Mesendoderm (in vitro differentiated cells): ENCODE measurements around the gene GCSH. TPM values are rescaled to one million over a fixed set of nuclear protein-coding genes. Genes with fewer than 3 reads are reported as not detected.
A peak's percentile ranks its signal among the peaks of the same experiment; 100 is the strongest.

Source experiments
- DNase-seq: peaks from one replicate; pipeline ENCODE4 v3.0.0; 2013
- H2AK5ac ChIP-seq: 2 replicates; pipeline ENCODE4 v1.6.1; 2013; ENCODE audit warnings: low read length, inconsistent platforms
- H2BK120ac ChIP-seq: 2 replicates; pipeline ENCODE4 v1.6.1; 2013; ENCODE audit warnings: low read depth, mild to moderate bottlenecking, low read length, moderate library complexity, mixed read lengths
- H2BK15ac ChIP-seq: replicated peaks from 2 replicates; pipeline ENCODE4 v1.6.1; 2013; ENCODE audit warnings: low read depth, mild to moderate bottlenecking, moderate library complexity
- H2BK5ac ChIP-seq: 2 replicates; pipeline ENCODE4 v1.6.1; 2013; ENCODE audit warnings: low read length, inconsistent platforms
- H3K18ac ChIP-seq: 2 replicates; pipeline ENCODE4 v1.6.1; 2013; ENCODE audit warnings: mild to moderate bottlenecking, low read length, mixed read lengths
- H3K23ac ChIP-seq: one replicate; pipeline ENCODE4 v1.6.1; 2013; ENCODE audit warnings: low read length
- H3K27ac ChIP-seq: 2 replicates; pipeline ENCODE4 v1.5.1; 2013; ENCODE audit warnings: low read depth, mild to moderate bottlenecking, inconsistent platforms, low read length, moderate library complexity
- H3K27me3 ChIP-seq: 2 replicates; pipeline ENCODE4 v1.6.1; 2013; ENCODE audit warnings: low read length, control low read depth, mild to moderate bottlenecking, inconsistent platforms; ENCODE audit not compliant: insufficient read depth, poor library complexity
- H3K36me3 ChIP-seq: 2 replicates; pipeline ENCODE4 v1.6.1; 2013; ENCODE audit warnings: low read length, inconsistent platforms; ENCODE audit not compliant: control insufficient read depth, insufficient read depth
- H3K4ac ChIP-seq: one replicate; pipeline ENCODE4 v1.6.1; 2013; ENCODE audit warnings: low read depth, mild to moderate bottlenecking, low read length, moderate library complexity
- H3K4me1 ChIP-seq: 2 replicates; pipeline ENCODE4 v1.6.1; 2013; ENCODE audit warnings: low read depth, low read length, inconsistent platforms; ENCODE audit not compliant: control insufficient read depth
- H3K4me2 ChIP-seq: 2 replicates; pipeline ENCODE4 v1.6.1; 2013; ENCODE audit warnings: low read length
- H3K4me3 ChIP-seq: 2 replicates; pipeline ENCODE4 v1.5.1; 2013; ENCODE audit warnings: mild to moderate bottlenecking, low read length
- H3K56ac ChIP-seq: one replicate; pipeline ENCODE4 v1.6.1; 2013; ENCODE audit warnings: low read length
- H3K79me1 ChIP-seq: 2 replicates; pipeline ENCODE4 v1.6.1; 2013; ENCODE audit warnings: low read length, inconsistent platforms
- H3K79me2 ChIP-seq: 2 replicates; pipeline ENCODE4 v1.6.1; 2013; ENCODE audit warnings: mild to moderate bottlenecking, low read length; ENCODE audit not compliant: control insufficient read depth, insufficient read depth
- H3K9ac ChIP-seq: 2 replicates; pipeline ENCODE4 v1.6.1; 2013; ENCODE audit warnings: low read length, inconsistent platforms
- H4K5ac ChIP-seq: one replicate; pipeline ENCODE4 v1.6.1; 2013; ENCODE audit warnings: low read length
- H4K8ac ChIP-seq: one replicate; pipeline ENCODE4 v1.6.1; 2013; ENCODE audit warnings: low read depth, mild to moderate bottlenecking, control low read depth, low read length, moderate library complexity
- WGBS: extraction: QIAGEN DNeasy Blood & Tissue Kit; methylation state at CpG from one replicate; pipeline ENCODE4 v1.1.7; 2013; ENCODE audit warnings: low lambda C conversion rate, missing lambda C conversion rate; ENCODE audit not compliant: insufficient coverage; ENCODE audit errors: extremely low coverage; 5-methylcytosine and 5-hydroxymethylcytosine counted together
- polyA plus RNA-seq, 2 experiments: library from polyadenylated mRNA; stranded (reverse); fragments of 200-250 nt; gene quantifications; one replicate each; pipeline ENCODE4 v1.2.3, GENCODE V29; 2013

Gene GCSH
- 100 TPM for polyA plus RNA-seq (2013, experiment 1 of 2)
- polyA plus RNA-seq (2013, experiment 2 of 2), result 102 TPM

- no peak within 1 kb of the TSS for H2AK5ac ChIP-seq
- H2BK15ac ChIP-seq, result peak within 1 kb of the TSS; percentile 79
- no peaks in the 10 kb centered on the region for H3K36me3 ChIP-seq
- H3K4me3 ChIP-seq, result peak within 1 kb of the TSS; percentile 86
- WGBS, result no CpG with 5 or more reads among the region's 83 CpGs
- H3K27me3 ChIP-seq, result no peaks in the 10 kb centered on the region
- DNase-seq, result peak; percentile 99
- peaks cover 15% of the 10 kb centered on the region for H3K79me2 ChIP-seq
- H3K4me1 ChIP-seq, result no peaks in the 10 kb centered on the region
- peaks cover 3% of the 10 kb centered on the region for H3K79me1 ChIP-seq
- no peak within 1 kb of the TSS for H2BK5ac ChIP-seq
- H3K9ac ChIP-seq, result peak within 1 kb of the TSS; percentile 93
- no peak within 1 kb of the TSS for H3K23ac ChIP-seq
- H4K5ac ChIP-seq, result peak within 1 kb of the TSS; percentile 30
- peak within 1 kb of the TSS; percentile 75 for H3K18ac ChIP-seq
- H3K4ac ChIP-seq, result no peak within 1 kb of the TSS
- H4K8ac ChIP-seq, result no peak within 1 kb of the TSS
- no peak within 1 kb of the TSS for H3K27ac ChIP-seq
- H3K56ac ChIP-seq, result peak within 1 kb of the TSS; percentile 92
- H3K4me2 ChIP-seq, result peak within 1 kb of the TSS; percentile 41
- no peak within 1 kb of the TSS for H2BK120ac ChIP-seq
Observed at GRCh38 chr16:81095953-81096714, at the start of gene GCSH. Gene GCSH (minus strand): TSS chr16:81096395. CDS start chr16:81096278, 117 bp downstream.

GRCh38 chr16:81143921-81144471 lies 47.8 kb upstream of the GCSH start:
- no peak overlapping the region for H4K5ac ChIP-seq
- no CpG with 5 or more reads among the region's 4 CpGs for WGBS
- no peak overlapping the region for H3K18ac ChIP-seq
- H3K79me2 ChIP-seq, result no peaks in the 10 kb centered on the region
- H3K4me3 ChIP-seq, result no peak overlapping the region
- H3K36me3 ChIP-seq, result no peaks in the 10 kb centered on the region
- H3K79me1 ChIP-seq, result no peaks in the 10 kb centered on the region
- H3K4ac ChIP-seq, result no peak overlapping the region
- H3K27me3 ChIP-seq, result no peaks in the 10 kb centered on the region
- H2BK15ac ChIP-seq, result no peak overlapping the region
- no peak overlapping the region for H3K27ac ChIP-seq
- H3K4me2 ChIP-seq, result no peak overlapping the region
- H3K9ac ChIP-seq, result no peak overlapping the region
- H3K56ac ChIP-seq, result no peak overlapping the region
- no peak overlapping the region for H2BK120ac ChIP-seq
- H4K8ac ChIP-seq, result no peak overlapping the region
- H3K23ac ChIP-seq, result no peak overlapping the region
- H2AK5ac ChIP-seq, result no peak overlapping the region
- peak; percentile 44 for DNase-seq
- H3K4me1 ChIP-seq, result no peaks in the 10 kb centered on the region
- H2BK5ac ChIP-seq, result no peak overlapping the region

GRCh38 chr16:81142864-81143263 lies 46.7 kb upstream of the GCSH start:
- Histone ChIP-seq H3K4me1 (no peaks in the 10 kb centered on the region), H3K9ac (no peak overlapping the region), H3K36me3 (no peaks in the 10 kb centered on the region), H3K56ac (no peak overlapping the region), H4K8ac (no peak overlapping the region), H3K4me3 (no peak overlapping the region), H4K5ac (no peak overlapping the region), H3K4me2 (no peak overlapping the region), H3K79me1 (no peaks in the 10 kb centered on the region), H3K18ac (no peak overlapping the region), H3K23ac (no peak overlapping the region), H3K27me3 (no peaks in the 10 kb centered on the region), H3K79me2 (no peaks in the 10 kb centered on the region), H3K4ac (no peak overlapping the region), H2BK120ac (no peak overlapping the region), H2BK5ac (no peak overlapping the region), H2AK5ac (no peak overlapping the region), H3K27ac (no peak overlapping the region), H2BK15ac (no peak overlapping the region)
- DNase-seq, result peak; percentile 40
- no CpG with 5 or more reads among the region's 12 CpGs for WGBS

GRCh38 chr16:81140930-81141780 lies 45.0 kb upstream of the GCSH start:
- H2AK5ac ChIP-seq, result no peak overlapping the region
- no peaks in the 10 kb centered on the region for H3K27me3 ChIP-seq
- peak overlapping the region; percentile 79 for H3K56ac ChIP-seq
- no peak overlapping the region for H2BK120ac ChIP-seq
- no peaks in the 10 kb centered on the region for H3K79me1 ChIP-seq
- no peak overlapping the region for H4K8ac ChIP-seq
- H2BK5ac ChIP-seq, result no peak overlapping the region
- H3K23ac ChIP-seq, result no peak overlapping the region
- no peak overlapping the region for H3K4me2 ChIP-seq
- no peaks in the 10 kb centered on the region for H3K36me3 ChIP-seq
- no CpG with 5 or more reads among the region's 21 CpGs for WGBS
- no peak overlapping the region for H3K4ac ChIP-seq
- peaks cover 2% of the 10 kb centered on the region for H3K4me1 ChIP-seq
- H3K27ac ChIP-seq, result no peak overlapping the region
- H3K79me2 ChIP-seq, result no peaks in the 10 kb centered on the region
- peak; percentile 78 for DNase-seq
- peak overlapping the region; percentile 12 for H3K18ac ChIP-seq
- peak overlapping the region; percentile 51 for H3K9ac ChIP-seq
- no peak overlapping the region for H4K5ac ChIP-seq
- H2BK15ac ChIP-seq, result no peak overlapping the region
- no peak overlapping the region for H3K4me3 ChIP-seq

- Histone ChIP-seq H2BK15ac (no peak overlapping the region), H3K36me3 (no peaks in the 10 kb centered on the region), H3K27ac (no peak overlapping the region), H3K56ac (no peak overlapping the region), H2BK5ac (no peak overlapping the region), H3K4ac (no peak overlapping the region), H3K23ac (no peak overlapping the region), H3K79me1 (no peaks in the 10 kb centered on the region), H3K18ac (no peak overlapping the region), H3K9ac (no peak overlapping the region), H3K79me2 (no peaks in the 10 kb centered on the region), H2BK120ac (no peak overlapping the region), H3K4me2 (no peak overlapping the region), H3K27me3 (no peaks in the 10 kb centered on the region), H4K5ac (no peak overlapping the region), H3K4me3 (no peak overlapping the region), H2AK5ac (no peak overlapping the region), H4K8ac (no peak overlapping the region), H3K4me1 (peaks cover 2% of the 10 kb centered on the region)
- no CpG with 5 or more reads among the region's 9 CpGs for WGBS
- no peak for DNase-seq
Observed at GRCh38 chr16:81138831-81139557, 42.8 kb upstream of the GCSH start.
